ENCODE measurements around the gene PITPNC1.
"Not testable (repeated sequence)": the region's sequence is repeated elsewhere in the genome, so short reads cannot be mapped to it uniquely, and the experiment has no call there.

PITPNC1 gene

GRCh38 chr17:67624886-67625656, 248.0 kb downstream of the PITPNC1 start:
- no peak for DNase-seq (ENCODE audit: low spot score)

GRCh38 chr17:67625971-67626370, 248.9 kb downstream of the PITPNC1 start:
- no peak for DNase-seq (ENCODE audit: low spot score)

GRCh38 chr17:67628580-67629013, 251.5 kb downstream of the PITPNC1 start:
- peak; percentile 15 for DNase-seq (ENCODE audit: low spot score)

GRCh38 chr17:67629971-67630320, 252.9 kb downstream of the PITPNC1 start:
- DNase-seq (ENCODE audit: low spot score): peak; percentile 25

- not testable (repeated sequence) for DNase-seq (ENCODE audit: low spot score)
Measured at GRCh38 chr17:67630836-67631235, 253.8 kb downstream of the PITPNC1 start.

- DNase-seq (ENCODE audit: low spot score): no peak
Measured at GRCh38 chr17:67632141-67632540, 255.1 kb downstream of the PITPNC1 start.

GRCh38 chr17:67633751-67634211, 256.7 kb downstream of the PITPNC1 start:
- no peak for DNase-seq (ENCODE audit: low spot score)

- DNase-seq (ENCODE audit: low spot score): no peak
Measured at GRCh38 chr17:67635681-67636080, 258.6 kb downstream of the PITPNC1 start.

GRCh38 chr17:67636312-67636711, 259.2 kb downstream of the PITPNC1 start:
- no peak for DNase-seq (ENCODE audit: low spot score)

GRCh38 chr17:67636834-67637520, 259.9 kb downstream of the PITPNC1 start:
- no peak for DNase-seq (ENCODE audit: low spot score)

GRCh38 chr17:67637901-67638641, 261.0 kb downstream of the PITPNC1 start:
- no peak for DNase-seq (ENCODE audit: low spot score)

- no peak for DNase-seq (ENCODE audit: low spot score)
Measured at GRCh38 chr17:67638871-67639270, 261.8 kb downstream of the PITPNC1 start.

GRCh38 chr17:67639555-67639954, 262.5 kb downstream of the PITPNC1 start:
- DNase-seq (ENCODE audit: low spot score): no peak

GRCh38 chr17:67639979-67640378, 262.9 kb downstream of the PITPNC1 start:
- DNase-seq (ENCODE audit: low spot score): no peak

GRCh38 chr17:67642488-67642887, 265.4 kb downstream of the PITPNC1 start:
- no peak for DNase-seq (ENCODE audit: low spot score)

- no peak for DNase-seq (ENCODE audit: low spot score)
Measured at GRCh38 chr17:67644061-67644460, 267.0 kb downstream of the PITPNC1 start.

- DNase-seq (ENCODE audit: low spot score): not testable (repeated sequence)
Measured at GRCh38 chr17:67645195-67645594, 268.1 kb downstream of the PITPNC1 start.

GRCh38 chr17:67646472-67646871, 269.4 kb downstream of the PITPNC1 start:
- DNase-seq (ENCODE audit: low spot score): no peak

GRCh38 chr17:67647482-67647881, 270.4 kb downstream of the PITPNC1 start:
- no peak for DNase-seq (ENCODE audit: low spot score)

GRCh38 chr17:67648032-67648905, 271.2 kb downstream of the PITPNC1 start:
- no peak for DNase-seq (ENCODE audit: low spot score)

- DNase-seq (ENCODE audit: low spot score): not testable (repeated sequence)
Measured at GRCh38 chr17:67648906-67649295, 271.8 kb downstream of the PITPNC1 start.

GRCh38 chr17:67649891-67650290, 272.8 kb downstream of the PITPNC1 start:
- DNase-seq (ENCODE audit: low spot score): no peak

Measured in CD4-positive, alpha-beta T cell treated with Interleukin-15 for 4 hours (primary cell).